ENCODE measurements around the gene DPH6. TPM values are rescaled to one million over a fixed set of nuclear protein-coding genes. Genes with fewer than 3 reads are reported as not detected.
"Not testable (repeated sequence)": the region's sequence is repeated elsewhere in the genome, so short reads cannot be mapped to it uniquely, and the experiment has no call there.

DPH6 gene
- total and polyA plus RNA-seq, 4 donors: 4.8 to 21.0 (median 12.9) TPM

DNA sequence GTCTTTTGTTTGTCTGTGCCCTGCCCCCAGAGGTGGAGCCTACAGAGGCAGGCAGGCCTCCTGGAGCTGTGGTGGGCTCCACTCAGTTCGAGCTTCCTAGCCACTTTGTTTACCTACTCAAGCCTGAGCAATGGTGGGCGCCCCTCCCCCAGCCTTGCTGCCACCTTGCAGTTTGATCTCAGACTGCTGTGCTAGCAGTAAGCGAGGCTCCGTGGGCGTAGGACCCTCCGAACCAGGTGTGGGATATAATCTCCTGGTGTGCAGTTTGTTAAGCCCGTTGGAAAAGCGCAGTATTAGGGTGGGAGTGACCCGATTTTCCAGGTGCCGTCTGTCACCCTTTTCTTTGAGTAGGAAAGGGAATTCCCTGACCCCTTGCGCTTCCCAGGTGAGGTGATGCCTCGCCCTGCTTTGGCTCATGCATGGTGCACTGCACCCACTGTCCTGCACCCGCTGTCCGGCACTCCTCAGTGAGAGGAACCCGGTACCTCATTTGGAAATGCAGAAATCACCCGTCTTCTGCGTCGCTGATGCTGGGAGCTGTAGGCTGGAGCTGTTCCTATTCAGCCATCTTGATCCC lies 154.5 kb downstream of the DPH6 start:
- H3K27ac ChIP-seq (ENCODE audit: low read depth in 1 of 2, low read length in 2 of 2); intact Hi-C loops (cut with DNase I); H3K4me3 ChIP-seq (ENCODE audit: low read length in 2 of 2); ATAC-seq (ENCODE audit: low FRiP score); H3K36me3 ChIP-seq (ENCODE audit: control insufficient read depth in 1 of 2, insufficient read depth in 2 of 2, low read length in 1 of 2); H3K9me3 ChIP-seq (ENCODE audit: control insufficient read depth, low read length); DNase-seq; H3K4me1 ChIP-seq (ENCODE audit: control insufficient read depth in 1 of 2, insufficient read depth in 2 of 2, low read length in 2 of 2); H3K27me3 ChIP-seq (ENCODE audit: control insufficient read depth in 1 of 2, insufficient read depth in 2 of 2, low read length in 1 of 2): not testable (repeated sequence)
- 97 to 98% methylated on average over 18 of the region's 18 CpGs for WGBS, 2 donors

DNA sequence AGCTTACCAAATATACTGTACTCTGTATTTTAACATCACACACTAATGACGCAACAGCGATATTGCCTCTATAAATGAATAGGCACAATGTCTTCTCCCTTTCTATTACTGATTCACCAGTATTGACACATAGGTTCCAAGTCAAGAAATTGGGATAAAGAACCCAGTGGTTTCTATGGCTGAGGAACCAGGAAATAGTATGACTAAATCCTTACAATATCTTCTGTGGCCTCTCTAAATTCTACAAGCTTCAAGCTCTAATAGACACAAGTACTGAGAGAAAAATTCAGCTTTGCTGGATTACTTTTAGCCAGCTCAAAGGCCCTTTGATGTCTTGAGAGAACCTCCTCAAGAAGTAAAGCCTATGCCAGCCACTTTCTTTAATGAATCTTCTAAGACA lies 162.5 kb downstream of the DPH6 start:
- no peaks in the 10 kb centered on the region for H3K4me1 ChIP-seq (ENCODE audit: control insufficient read depth in 1 of 2, insufficient read depth in 2 of 2, low read length in 2 of 2)
- ATAC-seq (ENCODE audit: low FRiP score) (no peak), DNase-seq (no peak)
- H3K9me3 ChIP-seq (ENCODE audit: control insufficient read depth, low read length): no peaks in the 10 kb centered on the region
- no peak overlapping the region for H3K4me3 ChIP-seq (ENCODE audit: low read length in 2 of 2)
- intact Hi-C loops (cut with DNase I): no loop called here
- 96 to 98% methylated on average over 2 of the region's 2 CpGs for WGBS, 2 donors
- no peaks in the 10 kb centered on the region for H3K27me3 ChIP-seq (ENCODE audit: control insufficient read depth in 1 of 2, insufficient read depth in 2 of 2, low read length in 1 of 2)
- H3K36me3 ChIP-seq (ENCODE audit: control insufficient read depth in 1 of 2, insufficient read depth in 2 of 2, low read length in 1 of 2): no peaks in the 10 kb centered on the region
- no peak overlapping the region for H3K27ac ChIP-seq (ENCODE audit: low read depth in 1 of 2, low read length in 2 of 2)

DNA sequence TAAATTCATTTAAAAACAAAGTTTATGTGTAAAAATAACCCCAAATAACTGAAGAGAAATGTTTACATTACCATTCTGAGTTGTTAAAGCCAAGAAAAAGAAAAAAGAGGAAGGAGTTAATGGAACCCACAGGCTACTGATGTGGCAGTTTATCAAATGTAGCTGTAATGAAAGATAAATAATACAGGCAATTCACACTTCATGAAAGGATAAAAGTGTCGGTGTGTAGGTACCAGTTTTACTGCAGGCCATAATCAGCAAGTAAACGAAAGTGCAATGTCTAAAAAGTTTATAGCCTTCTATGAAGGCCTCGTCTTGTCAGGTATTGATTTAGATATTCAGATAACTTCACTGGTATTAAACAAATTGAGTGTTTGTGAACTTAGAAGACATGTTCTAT lies 164.6 kb downstream of the DPH6 start:
- no peaks in the 10 kb centered on the region for H3K27me3 ChIP-seq (ENCODE audit: control insufficient read depth in 1 of 2, insufficient read depth in 2 of 2, low read length in 1 of 2)
- no peaks in the 10 kb centered on the region for H3K9me3 ChIP-seq (ENCODE audit: control insufficient read depth, low read length)
- H3K27ac ChIP-seq (ENCODE audit: low read depth in 1 of 2, low read length in 2 of 2): no peak overlapping the region
- intact Hi-C loops (cut with DNase I): no loop called here
- 42 to 54% methylated on average over 3 of the region's 3 CpGs for WGBS, 2 donors
- H3K4me1 ChIP-seq (ENCODE audit: control insufficient read depth in 1 of 2, insufficient read depth in 2 of 2, low read length in 2 of 2): no peaks in the 10 kb centered on the region
- DNase-seq (no peak), ATAC-seq (ENCODE audit: low FRiP score) (no peak)
- no peaks in the 10 kb centered on the region for H3K36me3 ChIP-seq (ENCODE audit: control insufficient read depth in 1 of 2, insufficient read depth in 2 of 2, low read length in 1 of 2)
- no peak overlapping the region for H3K4me3 ChIP-seq (ENCODE audit: low read length in 2 of 2)

DNA sequence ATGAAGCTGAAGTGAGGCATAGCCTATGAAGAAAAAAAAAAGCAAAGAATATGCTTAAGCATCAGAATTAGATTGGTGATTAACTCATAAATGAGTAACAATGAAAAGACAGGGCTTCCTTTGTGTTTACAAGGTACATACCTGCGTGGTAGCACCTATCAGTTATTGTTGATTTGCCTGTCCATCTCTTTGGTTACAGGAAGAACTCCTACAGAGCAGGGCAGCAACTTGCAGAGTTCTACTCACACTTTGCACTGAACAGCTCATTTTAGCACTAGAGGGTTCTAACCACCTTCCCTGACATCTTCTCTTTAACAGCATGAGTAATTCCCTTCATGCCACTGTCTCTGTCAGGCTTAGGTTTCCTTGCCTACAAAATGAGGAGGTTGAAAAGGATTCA lies 166.0 kb downstream of the DPH6 start:
- H3K27ac ChIP-seq (ENCODE audit: low read depth in 1 of 2, low read length in 2 of 2): no peak overlapping the region
- 93 to 96% methylated on average over 1 of the region's 1 CpG for WGBS, 2 donors
- H3K4me3 ChIP-seq (ENCODE audit: low read length in 2 of 2): no peak overlapping the region
- no peaks in the 10 kb centered on the region for H3K27me3 ChIP-seq (ENCODE audit: control insufficient read depth in 1 of 2, insufficient read depth in 2 of 2, low read length in 1 of 2)
- ATAC-seq (ENCODE audit: low FRiP score) (no peak), DNase-seq (no peak)
- no peaks in the 10 kb centered on the region for H3K4me1 ChIP-seq (ENCODE audit: control insufficient read depth in 1 of 2, insufficient read depth in 2 of 2, low read length in 2 of 2)
- H3K36me3 ChIP-seq (ENCODE audit: control insufficient read depth in 1 of 2, insufficient read depth in 2 of 2, low read length in 1 of 2): no peaks in the 10 kb centered on the region
- no peaks in the 10 kb centered on the region for H3K9me3 ChIP-seq (ENCODE audit: control insufficient read depth, low read length)
- intact Hi-C loops (cut with DNase I): no loop called here

DNA sequence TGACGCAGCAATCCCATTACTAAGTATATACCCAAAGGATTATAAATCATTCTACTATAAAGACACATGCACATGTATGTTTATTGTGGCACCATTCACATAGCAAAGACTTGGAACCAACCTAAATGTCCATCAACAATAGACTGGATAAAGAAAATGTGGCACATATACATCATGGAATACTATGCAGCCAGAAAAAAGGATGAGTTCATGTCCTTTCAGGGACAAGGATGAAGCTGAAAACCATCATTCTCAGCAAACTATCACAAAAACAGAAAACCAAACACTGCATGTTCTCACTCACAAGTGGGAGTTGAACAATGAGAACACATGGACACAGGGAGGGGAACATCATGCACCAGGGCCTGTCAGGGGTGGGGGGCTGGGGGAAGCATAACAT lies 167.5 kb downstream of the DPH6 start:
- H3K4me3 ChIP-seq (ENCODE audit: low read length in 2 of 2); H3K27ac ChIP-seq (ENCODE audit: low read depth in 1 of 2, low read length in 2 of 2); H3K4me1 ChIP-seq (ENCODE audit: control insufficient read depth in 1 of 2, insufficient read depth in 2 of 2, low read length in 2 of 2); H3K36me3 ChIP-seq (ENCODE audit: control insufficient read depth in 1 of 2, insufficient read depth in 2 of 2, low read length in 1 of 2); H3K9me3 ChIP-seq (ENCODE audit: control insufficient read depth, low read length); H3K27me3 ChIP-seq (ENCODE audit: control insufficient read depth in 1 of 2, insufficient read depth in 2 of 2, low read length in 1 of 2); intact Hi-C loops (cut with DNase I); ATAC-seq (ENCODE audit: low FRiP score); DNase-seq: not testable (repeated sequence)
- 99 to 100% methylated on average over 1 of the region's 1 CpG for WGBS, 2 donors

DNA sequence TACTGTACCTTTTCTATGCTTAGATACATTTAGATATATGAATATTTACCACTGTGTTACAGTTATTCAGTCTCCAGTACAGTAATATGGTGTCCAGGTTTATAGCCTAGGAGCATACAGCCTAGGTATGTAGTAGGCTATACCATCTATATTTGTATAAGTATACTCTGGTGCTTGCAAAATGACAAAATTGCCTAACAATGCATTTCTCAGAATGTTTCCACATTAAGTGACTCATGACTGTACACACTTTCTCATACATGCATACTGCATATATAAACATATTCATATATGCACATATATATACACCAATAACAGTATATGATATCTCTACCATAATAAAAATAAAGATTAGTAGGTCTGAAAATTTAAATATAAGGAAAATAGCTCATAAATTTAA lies 169.3 kb downstream of the DPH6 start:
- H3K4me1 ChIP-seq (ENCODE audit: control insufficient read depth in 1 of 2, insufficient read depth in 2 of 2, low read length in 2 of 2): no peaks in the 10 kb centered on the region
- DNase-seq (no peak), ATAC-seq (ENCODE audit: low FRiP score) (no peak)
- H3K9me3 ChIP-seq (ENCODE audit: control insufficient read depth, low read length): no peaks in the 10 kb centered on the region
- H3K27ac ChIP-seq (ENCODE audit: low read depth in 1 of 2, low read length in 2 of 2): no peak overlapping the region
- intact Hi-C loops (cut with DNase I): no loop called here
- H3K36me3 ChIP-seq (ENCODE audit: control insufficient read depth in 1 of 2, insufficient read depth in 2 of 2, low read length in 1 of 2): no peaks in the 10 kb centered on the region
- H3K4me3 ChIP-seq (ENCODE audit: low read length in 2 of 2): no peak overlapping the region
- no peaks in the 10 kb centered on the region for H3K27me3 ChIP-seq (ENCODE audit: control insufficient read depth in 1 of 2, insufficient read depth in 2 of 2, low read length in 1 of 2)

DNA sequence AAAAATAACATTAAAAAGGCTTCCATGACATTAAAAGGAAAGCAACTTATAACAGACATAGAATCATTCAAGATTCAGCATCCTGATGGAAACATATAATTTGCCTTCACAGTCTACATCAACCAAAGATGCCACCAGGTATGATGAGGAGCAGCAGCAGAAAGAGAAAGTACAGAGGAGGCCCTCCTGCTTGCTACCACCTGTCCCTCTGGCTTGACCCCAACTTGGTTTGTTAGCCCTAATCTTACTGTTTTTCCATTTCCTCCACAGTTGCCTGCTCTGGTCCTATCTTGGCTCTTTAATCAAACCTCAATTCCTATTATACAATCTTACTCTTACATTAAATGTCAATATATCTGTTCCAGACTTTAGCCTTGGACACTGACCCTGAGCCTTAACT lies 171.3 kb downstream of the DPH6 start:
- intact Hi-C loops (cut with DNase I): no loop called here
- DNase-seq: no peak

DNA sequence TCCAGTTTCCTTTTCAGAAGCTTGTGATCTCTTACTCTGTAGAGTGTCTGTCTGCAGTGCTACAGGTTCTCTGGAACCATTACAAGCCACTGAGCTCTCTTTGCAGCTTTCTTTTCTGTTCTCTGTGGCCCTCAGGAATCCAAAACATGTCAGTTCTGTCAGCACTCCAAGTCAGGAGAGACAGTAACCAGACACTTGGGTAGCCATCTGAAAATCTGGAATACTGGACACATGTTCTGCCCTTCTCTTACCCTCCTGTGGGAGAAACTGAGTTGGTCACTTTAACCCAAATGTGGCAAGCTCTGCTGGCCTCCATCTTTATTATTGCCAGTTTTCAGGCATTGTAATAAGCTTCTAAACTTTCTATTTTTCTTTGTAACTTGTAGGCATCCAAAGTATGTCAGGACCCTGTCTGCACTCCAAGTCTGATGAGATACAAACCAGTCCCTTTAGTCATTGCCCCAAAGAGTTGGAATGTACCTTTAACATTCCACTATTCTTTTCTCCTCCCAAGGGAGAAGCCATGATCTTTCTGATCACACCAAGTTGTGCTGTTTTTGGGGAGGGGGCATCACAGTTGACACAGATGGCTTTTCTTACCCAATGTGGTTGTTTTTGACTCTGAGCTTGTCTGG lies 183.7 kb downstream of the DPH6 start:
- Histone ChIP-seq H3K36me3 (ENCODE audit: control insufficient read depth in 1 of 2, insufficient read depth in 2 of 2, low read length in 1 of 2) (peaks cover 0 to 2% of the 10 kb centered on the region in 2 donors), H3K4me3 (ENCODE audit: low read length in 2 of 2) (no peak overlapping the region), H3K27ac (ENCODE audit: low read depth in 1 of 2, low read length in 2 of 2) (no peak overlapping the region), H3K9me3 (ENCODE audit: control insufficient read depth, low read length) (peaks cover 4% of the 10 kb centered on the region), H3K27me3 (ENCODE audit: control insufficient read depth in 1 of 2, insufficient read depth in 2 of 2, low read length in 1 of 2) (no peaks in the 10 kb centered on the region), H3K4me1 (ENCODE audit: control insufficient read depth in 1 of 2, insufficient read depth in 2 of 2, low read length in 2 of 2) (peaks cover 0 to 2% of the 10 kb centered on the region in 2 donors)
- intact Hi-C loops (cut with DNase I): no loop called here
- no peak for ATAC-seq (ENCODE audit: low FRiP score)
- DNase-seq: no peak

More for the DNA sequence above, 171.3 kb downstream of the DPH6 start:
- H3K36me3 ChIP-seq (ENCODE audit: control insufficient read depth in 1 of 2, insufficient read depth in 2 of 2, low read length in 1 of 2): no peaks in the 10 kb centered on the region
- H3K9me3 ChIP-seq (ENCODE audit: control insufficient read depth, low read length): no peaks in the 10 kb centered on the region
- no peak overlapping the region for H3K27ac ChIP-seq (ENCODE audit: low read depth in 1 of 2, low read length in 2 of 2)
- H3K27me3 ChIP-seq (ENCODE audit: control insufficient read depth in 1 of 2, insufficient read depth in 2 of 2, low read length in 1 of 2): no peaks in the 10 kb centered on the region
- no peak for ATAC-seq (ENCODE audit: low FRiP score)
- H3K4me3 ChIP-seq (ENCODE audit: low read length in 2 of 2): no peak overlapping the region
- H3K4me1 ChIP-seq (ENCODE audit: control insufficient read depth in 1 of 2, insufficient read depth in 2 of 2, low read length in 2 of 2): no peaks in the 10 kb centered on the region

DNA sequence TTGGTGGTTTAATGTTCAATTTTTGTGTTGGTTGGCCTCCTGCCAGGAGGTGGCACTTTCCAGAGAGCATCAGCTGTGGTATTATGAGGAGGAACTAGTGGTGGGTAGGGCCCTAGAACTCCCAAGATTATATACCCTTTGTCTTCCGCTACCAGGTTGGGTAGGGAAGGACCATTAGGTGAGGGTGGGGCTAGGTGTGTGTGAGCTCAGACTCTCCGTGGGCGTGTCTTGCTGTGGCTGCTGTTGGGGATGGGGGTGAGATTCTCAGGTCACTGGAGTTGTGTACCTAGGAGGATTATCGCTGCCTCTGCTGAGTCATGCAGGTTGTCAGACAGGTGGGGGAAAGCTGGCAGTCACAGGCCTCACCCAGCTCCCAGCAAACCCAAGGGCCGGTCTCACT lies 187.1 kb downstream of the DPH6 start:
- peaks cover 4% of the 10 kb centered on the region for H3K9me3 ChIP-seq (ENCODE audit: control insufficient read depth, low read length)
- H3K4me3 ChIP-seq (ENCODE audit: low read length in 2 of 2): no peak overlapping the region
- ATAC-seq (ENCODE audit: low FRiP score) (no peak), DNase-seq (no peak)
- no peaks in the 10 kb centered on the region for H3K27me3 ChIP-seq (ENCODE audit: control insufficient read depth in 1 of 2, insufficient read depth in 2 of 2, low read length in 1 of 2)
- H3K4me1 ChIP-seq (ENCODE audit: control insufficient read depth in 1 of 2, insufficient read depth in 2 of 2, low read length in 2 of 2): peaks cover 0 to 2% of the 10 kb centered on the region in 2 donors
- 97 to 99% methylated on average over 5 of the region's 5 CpGs for WGBS, 2 donors
- intact Hi-C loops (cut with DNase I): no loop called here
- H3K27ac ChIP-seq (ENCODE audit: low read depth in 1 of 2, low read length in 2 of 2): no peak overlapping the region
- no peaks in the 10 kb centered on the region for H3K36me3 ChIP-seq (ENCODE audit: control insufficient read depth in 1 of 2, insufficient read depth in 2 of 2, low read length in 1 of 2)

Measured in aorta (tissue), 5 donors.